Activated naive CD4-positive, alpha-beta T cell treated with anti-CD3 and anti-CD28 coated beads, Interleukin-2, amount 10 ng/mL, durations not matched to agents 7 days and 5 days (primary cell): ENCODE results near the gene COL16A1.
"Not testable (repeated sequence)": the region's sequence is repeated elsewhere in the genome, so short reads cannot be mapped to it uniquely, and the experiment has no call there.

Source experiments
- CTCF ChIA-PET: fragments of 350-600 bp; sonication (Branson Sonifier 250); formaldehyde crosslinking; loops from one replicate; lab custom pipeline; 2021; ENCODE audit warnings: antibody characterized with exemption; lab: Charles Lee
- DNase-seq: peaks from one replicate; pipeline ENCODE4 v3.0.0-alpha.2; 2020
- H3K27ac Mint-ChIP-seq: one replicate; pipeline ENCODE4 v1.8.0; 2021; ENCODE audit warnings: mild to moderate bottlenecking, moderate library complexity, mixed read lengths
- H3K27me3 Mint-ChIP-seq: one replicate; pipeline ENCODE4 v1.8.0; 2021; ENCODE audit warnings: mild to moderate bottlenecking, mixed read lengths
- H3K36me3 Mint-ChIP-seq: one replicate; pipeline ENCODE4 v1.8.0; 2021; ENCODE audit warnings: mixed read lengths
- H3K4me1 Mint-ChIP-seq: one replicate; pipeline ENCODE4 v1.8.0; 2021; ENCODE audit warnings: mixed read lengths
- H3K4me3 Mint-ChIP-seq: one replicate; pipeline ENCODE4 v1.8.0; 2021; ENCODE audit warnings: mild to moderate bottlenecking, moderate library complexity, mixed read lengths
- H3K9me3 Mint-ChIP-seq: one replicate; pipeline ENCODE4 v1.8.0; 2021; ENCODE audit warnings: mixed read lengths

COL16A1 gene

DNA sequence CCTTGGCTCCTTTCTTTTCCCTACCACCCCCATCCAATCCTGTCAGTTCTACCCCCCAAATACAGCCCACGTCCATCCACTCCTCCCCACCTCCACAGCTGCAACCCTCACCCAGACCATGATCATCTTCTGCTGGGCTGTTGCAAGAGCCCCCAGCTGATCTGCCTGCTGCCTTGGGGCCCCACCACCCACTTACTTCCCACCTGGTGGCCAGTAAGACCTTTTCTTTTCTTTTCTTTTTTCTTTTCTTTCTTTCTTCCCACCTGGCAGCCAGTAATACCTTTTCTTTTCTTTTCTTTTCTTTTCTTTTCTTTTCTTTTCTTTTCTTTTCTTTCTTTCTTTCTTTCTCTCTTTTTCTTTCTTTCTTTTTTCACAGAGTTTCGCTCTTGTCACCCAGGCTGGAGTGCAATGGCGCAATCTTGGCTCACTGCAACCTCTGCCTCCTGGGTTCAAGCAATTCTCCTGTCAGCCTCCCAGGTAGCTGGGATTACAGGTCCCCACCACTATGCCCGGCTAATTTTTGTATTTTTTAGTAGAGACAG is 3.3 kb upstream of the COL16A1 start:
- H3K27ac Mint-ChIP-seq, H3K9me3 Mint-ChIP-seq, H3K4me3 Mint-ChIP-seq, DNase-seq, H3K36me3 Mint-ChIP-seq: not testable (repeated sequence)
- peaks cover 23% of the 10 kb centered on the region for H3K4me1 Mint-ChIP-seq
- H3K27me3 Mint-ChIP-seq, result peaks cover 81% of the 10 kb centered on the region
- CTCF ChIA-PET, result interaction anchor here (1.6 kb wide), 1 partner anchor 37 kb away, joined by 4 read pairs; no protein-coding TSS in a partner anchor

DNA sequence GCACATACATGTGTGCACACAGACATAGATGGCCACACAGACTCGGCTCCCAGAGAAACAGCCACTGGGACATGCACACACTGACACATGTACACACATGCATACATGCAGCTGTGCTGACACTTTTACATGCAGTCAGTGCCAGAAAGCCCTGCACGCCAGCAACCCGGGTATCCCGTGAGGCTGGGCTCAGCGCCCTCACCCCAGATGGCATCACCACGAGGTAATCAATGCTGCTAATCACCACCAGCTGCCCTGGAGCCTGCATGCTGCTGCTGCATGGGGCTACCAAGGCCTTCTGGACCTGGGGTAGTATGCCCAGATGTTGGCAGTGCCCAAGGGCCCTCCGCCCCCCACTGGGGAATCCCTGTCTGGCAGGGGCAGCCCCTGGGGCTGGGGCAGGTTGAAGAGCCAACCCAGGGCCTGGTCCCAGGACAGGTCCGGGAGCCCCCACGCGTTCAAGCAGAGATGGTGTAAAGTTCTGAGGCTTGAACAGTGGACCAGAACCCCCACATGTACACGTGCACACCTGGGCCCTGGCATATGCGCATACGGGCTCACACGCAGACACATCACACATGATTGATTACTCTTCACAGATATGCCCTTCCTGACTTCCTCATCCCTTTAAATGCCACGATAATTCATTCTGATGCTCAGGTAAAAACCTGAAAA is 2.7 kb upstream of the COL16A1 start:
- no peak overlapping the region for H3K27ac Mint-ChIP-seq
- CTCF ChIA-PET, result interaction anchor here (1.6 to 4.2 kb wide), 2 partner anchors 36 to 43 kb away, joined by 4 to 23 read pairs; no protein-coding TSS in a partner anchor
- peaks cover 23% of the 10 kb centered on the region for H3K4me1 Mint-ChIP-seq
- H3K27me3 Mint-ChIP-seq, result peaks cover 82% of the 10 kb centered on the region
- no peak overlapping the region for H3K4me3 Mint-ChIP-seq
- H3K9me3 Mint-ChIP-seq, result no peaks in the 10 kb centered on the region
- H3K36me3 Mint-ChIP-seq, result no peaks in the 10 kb centered on the region
- DNase-seq, result no peak

DNA sequence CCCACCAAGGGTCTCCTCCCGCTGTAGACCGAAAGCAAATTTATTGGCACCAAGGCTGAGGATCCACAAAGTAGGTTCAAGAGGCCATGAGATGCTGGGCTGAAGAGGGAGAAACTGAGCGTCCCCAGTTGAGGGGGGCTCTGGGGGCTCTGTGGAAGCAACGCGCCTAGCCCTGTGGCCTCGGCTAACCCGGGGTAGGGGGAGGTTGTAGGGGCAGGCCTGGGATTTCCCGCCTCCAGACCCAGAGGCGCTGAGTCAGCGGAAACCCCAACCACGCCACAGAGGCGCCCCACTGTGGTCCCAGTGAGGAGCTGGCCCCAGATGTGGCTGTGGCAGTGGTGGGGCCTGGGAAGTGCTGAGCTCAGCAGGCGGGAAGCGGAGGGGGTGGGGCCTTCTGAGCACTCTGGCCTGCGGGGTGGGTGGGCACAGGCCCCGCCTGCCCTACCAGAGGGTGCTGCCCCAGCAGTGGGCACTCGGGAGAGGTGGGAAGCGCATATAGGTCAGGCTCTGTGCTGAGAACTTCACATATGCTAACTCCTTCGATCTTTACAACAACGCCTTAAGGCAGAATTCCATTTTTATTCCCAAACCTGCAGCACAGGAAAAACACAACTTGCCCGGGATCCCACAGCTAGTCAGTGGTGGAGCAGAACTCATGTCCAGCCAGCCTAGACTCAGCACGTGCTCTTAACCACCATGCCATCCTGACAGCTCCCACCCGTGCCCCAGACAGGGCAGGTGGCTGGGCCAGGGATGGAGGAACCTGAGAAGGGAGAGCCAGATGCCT is 1.5 kb upstream of the COL16A1 start:
- H3K27me3 Mint-ChIP-seq, result peaks cover 83% of the 10 kb centered on the region
- H3K4me3 Mint-ChIP-seq, result no peak overlapping the region
- H3K27ac Mint-ChIP-seq, result no peak overlapping the region
- no peaks in the 10 kb centered on the region for H3K36me3 Mint-ChIP-seq
- CTCF ChIA-PET, result interaction anchor here (0.6 to 4.2 kb wide), 8 partner anchors 12 to 118 kb away, joined by 3 to 23 read pairs (median 4); no protein-coding TSS in a partner anchor
- DNase-seq, result peak; percentile 63
- no peaks in the 10 kb centered on the region for H3K9me3 Mint-ChIP-seq
- H3K4me1 Mint-ChIP-seq, result peaks cover 23% of the 10 kb centered on the region

- Mint-ChIP-seq H3K27me3 (peaks cover 86% of the 10 kb centered on the region), H3K27ac (no peak overlapping the region), H3K4me3 (no peak overlapping the region), H3K9me3 (no peaks in the 10 kb centered on the region), H3K36me3 (no peaks in the 10 kb centered on the region), H3K4me1 (peaks cover 28% of the 10 kb centered on the region)
- DNase-seq, result no peak
- CTCF ChIA-PET, result interaction anchor here (1.0 to 4.2 kb wide), 6 partner anchors 41 to 114 kb away, joined by 3 to 23 read pairs (median 4); no protein-coding TSS in a partner anchor
Measured at GRCh38 chr1:31704271-31705079, 658 bp upstream of the COL16A1 start.

GRCh38 chr1:31702836-31703404 is 897 bp downstream of the COL16A1 start:
- DNase-seq, result no peak
- Mint-ChIP-seq H3K4me1 (peaks cover 34% of the 10 kb centered on the region), H3K36me3 (no peaks in the 10 kb centered on the region), H3K4me3 (no peak overlapping the region), H3K27ac (no peak overlapping the region), H3K27me3 (peaks cover 75% of the 10 kb centered on the region), H3K9me3 (no peaks in the 10 kb centered on the region)
- CTCF ChIA-PET, result interaction anchor here (0.6 to 4.2 kb wide), 4 partner anchors 14 to 818 kb away, joined by 3 to 23 read pairs (median 4); no protein-coding TSS in a partner anchor

GRCh38 chr1:31701091-31701736 is 2.6 kb downstream of the COL16A1 start:
- H3K27ac Mint-ChIP-seq, result no peak overlapping the region
- H3K4me3 Mint-ChIP-seq, result no peak overlapping the region
- H3K4me1 Mint-ChIP-seq, result peaks cover 27% of the 10 kb centered on the region
- CTCF ChIA-PET, result interaction anchor here (1.1 to 2.0 kb wide), 4 partner anchors 31 to 152 kb away, joined by 3 to 4 read pairs (median 4); no protein-coding TSS in a partner anchor
- H3K27me3 Mint-ChIP-seq, result peaks cover 61% of the 10 kb centered on the region
- DNase-seq, result no peak
- no peaks in the 10 kb centered on the region for H3K36me3 Mint-ChIP-seq
- H3K9me3 Mint-ChIP-seq, result no peaks in the 10 kb centered on the region

- no peak overlapping the region for H3K27ac Mint-ChIP-seq
- H3K9me3 Mint-ChIP-seq, result no peaks in the 10 kb centered on the region
- no peak overlapping the region for H3K4me3 Mint-ChIP-seq
Measured at GRCh38 chr1:31700468-31701090, 3.2 kb downstream of the COL16A1 start.

DNA sequence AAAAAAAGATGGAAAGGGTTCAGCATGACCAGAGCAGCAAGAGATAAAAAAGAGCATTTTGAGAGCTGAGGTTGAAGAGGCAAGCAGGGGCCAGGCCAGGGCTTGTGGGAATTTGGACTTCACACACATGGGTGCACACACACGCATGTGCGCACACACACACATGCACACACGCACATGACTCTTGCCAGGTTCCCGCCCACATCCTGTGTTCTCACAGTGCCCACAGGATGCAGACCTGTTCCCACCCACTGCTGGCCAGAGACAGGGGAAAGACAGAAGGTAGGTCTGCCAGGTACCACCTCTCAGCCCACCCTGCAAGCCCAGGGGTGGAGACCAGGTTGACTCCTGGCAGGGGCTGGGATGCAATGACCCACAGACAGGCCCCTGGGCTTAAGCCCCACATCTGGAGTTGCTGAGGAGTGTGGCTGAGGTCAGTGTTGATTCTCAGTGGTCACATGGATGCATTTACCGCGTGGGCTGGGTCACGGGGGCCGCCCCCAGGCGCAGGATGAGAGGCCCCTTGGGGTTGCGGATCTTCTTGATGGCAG is 4.4 kb downstream of the COL16A1 start:
- H3K36me3 Mint-ChIP-seq, result no peaks in the 10 kb centered on the region
- no peak overlapping the region for H3K27ac Mint-ChIP-seq
- H3K4me3 Mint-ChIP-seq, result no peak overlapping the region
- CTCF ChIA-PET, result interaction anchor here (1.3 to 2.0 kb wide), 3 partner anchors 29 to 150 kb away, joined by 3 to 4 read pairs (median 4); no protein-coding TSS in a partner anchor
- peaks cover 12% of the 10 kb centered on the region for H3K4me1 Mint-ChIP-seq
- peak; percentile 60 for DNase-seq
- H3K9me3 Mint-ChIP-seq, result no peaks in the 10 kb centered on the region
- H3K27me3 Mint-ChIP-seq, result peaks cover 45% of the 10 kb centered on the region

More at GRCh38 chr1:31700468-31701090, 3.2 kb downstream of the COL16A1 start:
- Mint-ChIP-seq H3K36me3 (no peaks in the 10 kb centered on the region), H3K4me1 (peaks cover 22% of the 10 kb centered on the region), H3K27me3 (peaks cover 57% of the 10 kb centered on the region)
- CTCF ChIA-PET, result interaction anchor here (1.1 to 2.0 kb wide), 5 partner anchors 30 to 151 kb away, joined by 3 to 4 read pairs (median 4); no protein-coding TSS in a partner anchor
- no peak for DNase-seq

GRCh38 chr1:31697369-31697984 is 6.3 kb downstream of the COL16A1 start:
- CTCF ChIA-PET, result no interaction called here
- Mint-ChIP-seq H3K4me3 (no peak overlapping the region), H3K36me3 (no peaks in the 10 kb centered on the region), H3K27me3 (peaks cover 26% of the 10 kb centered on the region), H3K4me1 (peaks cover 12% of the 10 kb centered on the region), H3K9me3 (no peaks in the 10 kb centered on the region), H3K27ac (no peak overlapping the region)
- no peak for DNase-seq

- CTCF ChIA-PET, result no interaction called here
- Mint-ChIP-seq H3K36me3 (no peaks in the 10 kb centered on the region), H3K27ac (no peak overlapping the region), H3K9me3 (no peaks in the 10 kb centered on the region), H3K27me3 (peaks cover 13% of the 10 kb centered on the region), H3K4me3 (no peak overlapping the region), H3K4me1 (peaks cover 12% of the 10 kb centered on the region)
- DNase-seq, result no peak
Measured at GRCh38 chr1:31696242-31696641, 7.6 kb downstream of the COL16A1 start.

DNA sequence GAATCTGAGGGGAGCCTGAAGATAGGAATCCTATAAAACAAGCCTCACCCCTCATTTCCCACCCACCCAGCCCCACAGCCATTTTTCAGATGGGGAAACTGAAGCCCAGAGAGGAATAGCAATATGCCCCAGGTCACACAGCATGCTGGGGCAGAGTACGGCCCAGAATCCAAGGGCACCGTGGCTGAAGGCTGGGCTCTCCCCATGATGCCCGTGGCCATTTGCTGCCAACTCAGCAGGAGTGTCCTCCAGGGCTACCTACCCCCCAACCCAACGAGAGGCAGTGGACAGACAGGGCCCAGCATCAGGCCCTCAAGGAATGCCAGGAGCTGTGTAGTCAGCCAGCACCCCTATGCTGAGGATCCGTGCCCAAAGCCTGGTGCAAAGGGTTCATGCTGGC is 8.5 kb downstream of the COL16A1 start:
- Mint-ChIP-seq H3K36me3 (no peaks in the 10 kb centered on the region), H3K4me1 (peaks cover 12% of the 10 kb centered on the region), H3K27ac (no peak overlapping the region), H3K4me3 (no peak overlapping the region), H3K27me3 (peaks cover 7% of the 10 kb centered on the region), H3K9me3 (no peaks in the 10 kb centered on the region)
- CTCF ChIA-PET, result no interaction called here
- DNase-seq, result no peak

- Mint-ChIP-seq H3K36me3 (no peaks in the 10 kb centered on the region), H3K4me3 (no peak overlapping the region), H3K27ac (no peak overlapping the region), H3K4me1 (peaks cover 11% of the 10 kb centered on the region), H3K9me3 (no peaks in the 10 kb centered on the region), H3K27me3 (peaks cover 5% of the 10 kb centered on the region)
- no peak for DNase-seq
- CTCF ChIA-PET, result no interaction called here
Measured at GRCh38 chr1:31694964-31695313, 8.9 kb downstream of the COL16A1 start.
